Astrocyte (in vitro differentiated cells and primary cell): Measurements from ENCODE around the gene GATM. TPM values are rescaled to one million over a fixed set of nuclear protein-coding genes. Genes with fewer than 3 reads are reported as not detected.

Source experiments
- DNase-seq: peaks from one replicate; pipeline ENCODE4 v3.0.0-alpha.2; 2010; ENCODE audit warnings: low read depth
- FAIRE-seq: peaks from 2 replicates; lab custom pipeline; 2011; peaks lifted over from hg19 to GRCh38; lab: Jason Lieb, UNC
- H2AFZ ChIP-seq: 2 replicates; pipeline ENCODE4 v1.6.0; 2012; ENCODE audit warnings: low read depth, low read length, inconsistent platforms
- H3K27ac ChIP-seq: 2 replicates; pipeline ENCODE4 v1.5.1; 2011; ENCODE audit warnings: low read depth, low read length, inconsistent platforms
- H3K27me3 ChIP-seq: 2 replicates; pipeline ENCODE4 v1.6.0; 2011; ENCODE audit warnings: low read length, inconsistent platforms; ENCODE audit not compliant: insufficient read depth
- H3K36me3 ChIP-seq: 2 replicates; pipeline ENCODE4 v1.5.1; 2011; ENCODE audit warnings: low read length, inconsistent platforms; ENCODE audit not compliant: insufficient read depth
- H3K4me1 ChIP-seq: 2 replicates; pipeline ENCODE4 v1.5.1; 2011; ENCODE audit warnings: low read length, inconsistent platforms; ENCODE audit not compliant: insufficient read depth
- H3K4me2 ChIP-seq: 2 replicates; pipeline ENCODE4 v1.6.0; 2012; ENCODE audit warnings: low read length, inconsistent platforms
- H3K4me3 ChIP-seq: 2 replicates; pipeline ENCODE4 v1.5.1; 2011; ENCODE audit warnings: low read depth, mild to moderate bottlenecking, low read length, inconsistent platforms; ENCODE audit not compliant: insufficient read depth
- H3K79me2 ChIP-seq: 2 replicates; pipeline ENCODE4 v1.6.0; 2012; ENCODE audit warnings: mild to moderate bottlenecking, low read length, inconsistent platforms; ENCODE audit not compliant: insufficient read depth
- H3K9ac ChIP-seq: 2 replicates; pipeline ENCODE4 v1.6.0; 2012; ENCODE audit warnings: mild to moderate bottlenecking, low read length, inconsistent platforms
- H3K9me3 ChIP-seq: 2 replicates; pipeline ENCODE4 v1.5.1; 2012; ENCODE audit warnings: low read depth, mild to moderate bottlenecking, low read length, inconsistent platforms; ENCODE audit not compliant: insufficient read depth
- H4K20me1 ChIP-seq: 2 replicates; pipeline ENCODE4 v1.6.0; 2012; ENCODE audit warnings: low read length, inconsistent platforms; ENCODE audit not compliant: insufficient read depth
- H3K27ac Mint-ChIP-seq: one replicate; pipeline ENCODE4 v1.8.0; 2021; ENCODE audit warnings: mild to moderate bottlenecking, mixed read lengths; ENCODE audit not compliant: unreplicated experiment
- H3K27me3 Mint-ChIP-seq: one replicate; pipeline ENCODE4 v1.8.0; 2021; ENCODE audit warnings: low read depth, mixed read lengths; ENCODE audit not compliant: unreplicated experiment
- H3K36me3 Mint-ChIP-seq: one replicate; pipeline ENCODE4 v1.8.0; 2021; ENCODE audit warnings: low read depth, mixed read lengths; ENCODE audit not compliant: unreplicated experiment
- H3K4me1 Mint-ChIP-seq: one replicate; pipeline ENCODE4 v1.8.0; 2021; ENCODE audit warnings: low read depth, mixed read lengths; ENCODE audit not compliant: unreplicated experiment
- H3K4me3 Mint-ChIP-seq: one replicate; pipeline ENCODE4 v1.8.0; 2021; ENCODE audit warnings: mild to moderate bottlenecking, moderate library complexity, mixed read lengths; ENCODE audit not compliant: unreplicated experiment
- H3K9me3 Mint-ChIP-seq: one replicate; pipeline ENCODE4 v1.8.0; 2021; ENCODE audit warnings: mild to moderate bottlenecking, mixed read lengths; ENCODE audit not compliant: unreplicated experiment
- EZH2 ChIP-seq: IDR thresholded peaks from 2 replicates; pipeline ENCODE4 v1.6.1; 2012; ENCODE audit warnings: mild to moderate bottlenecking, low read length, inconsistent platforms; ENCODE audit not compliant: insufficient read depth
- total RNA-seq: library from RNA; stranded (reverse); gene quantifications from 2 replicates; pipeline ENCODE4 v1.2.1, GENCODE V29; 2021
- TF ChIP-seq, protein P1 (sequence below): IDR thresholded peaks from 2 replicates; pipeline ENCODE4 v1.5.1; 2011; ENCODE audit warnings: low read depth, mild to moderate bottlenecking, inconsistent platforms, low read length, moderate library complexity; ENCODE audit not compliant: insufficient read depth

GATM gene
- total RNA-seq, 1 donor from 2014 or later = 5.4 TPM

DNA sequence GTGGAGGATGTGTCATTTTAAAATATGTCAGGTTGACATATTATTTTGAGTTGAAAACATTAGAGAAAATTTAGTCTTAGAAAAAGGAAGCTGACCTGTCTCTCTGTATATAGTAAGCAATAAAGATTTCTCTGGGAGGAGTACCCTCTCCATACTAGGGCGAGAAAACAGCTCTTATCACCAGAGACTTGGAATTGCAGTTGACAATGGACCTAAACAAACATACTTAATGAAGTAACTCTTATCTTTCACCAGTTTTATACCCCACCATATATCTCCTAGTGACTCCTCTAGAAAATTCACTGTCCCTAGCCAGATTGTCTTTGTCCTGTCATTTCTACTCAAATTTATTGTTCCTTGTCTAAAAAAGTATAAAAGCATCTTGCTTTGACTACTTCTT is 7.2 kb upstream of the GATM start:
- Mint-ChIP-seq H3K4me1 (no peaks in the 10 kb centered on the region), H3K36me3 (peaks cover 2% of the 10 kb centered on the region), H3K27me3 (peaks cover 14% of the 10 kb centered on the region), H3K4me3 (no peak overlapping the region), H3K9me3 (no peaks in the 10 kb centered on the region), H3K27ac (no peak overlapping the region)
- H3K4me1 ChIP-seq = no peaks in the 10 kb centered on the region
- DNase-seq (no peak), FAIRE-seq (no peak)
- H3K9ac ChIP-seq = no peak overlapping the region
- H3K27me3 ChIP-seq = peaks cover 17% of the 10 kb centered on the region
- no peaks in the 10 kb centered on the region for H3K79me2 ChIP-seq
- no peak overlapping the region for H3K4me3 ChIP-seq
- H4K20me1 ChIP-seq = no peaks in the 10 kb centered on the region
- TF ChIP-seq, protein P1, sequence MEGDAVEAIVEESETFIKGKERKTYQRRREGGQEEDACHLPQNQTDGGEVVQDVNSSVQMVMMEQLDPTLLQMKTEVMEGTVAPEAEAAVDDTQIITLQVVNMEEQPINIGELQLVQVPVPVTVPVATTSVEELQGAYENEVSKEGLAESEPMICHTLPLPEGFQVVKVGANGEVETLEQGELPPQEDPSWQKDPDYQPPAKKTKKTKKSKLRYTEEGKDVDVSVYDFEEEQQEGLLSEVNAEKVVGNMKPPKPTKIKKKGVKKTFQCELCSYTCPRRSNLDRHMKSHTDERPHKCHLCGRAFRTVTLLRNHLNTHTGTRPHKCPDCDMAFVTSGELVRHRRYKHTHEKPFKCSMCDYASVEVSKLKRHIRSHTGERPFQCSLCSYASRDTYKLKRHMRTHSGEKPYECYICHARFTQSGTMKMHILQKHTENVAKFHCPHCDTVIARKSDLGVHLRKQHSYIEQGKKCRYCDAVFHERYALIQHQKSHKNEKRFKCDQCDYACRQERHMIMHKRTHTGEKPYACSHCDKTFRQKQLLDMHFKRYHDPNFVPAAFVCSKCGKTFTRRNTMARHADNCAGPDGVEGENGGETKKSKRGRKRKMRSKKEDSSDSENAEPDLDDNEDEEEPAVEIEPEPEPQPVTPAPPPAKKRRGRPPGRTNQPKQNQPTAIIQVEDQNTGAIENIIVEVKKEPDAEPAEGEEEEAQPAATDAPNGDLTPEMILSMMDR = no peak
- H3K27ac ChIP-seq = no peak overlapping the region
- no peak overlapping the region for H2AFZ ChIP-seq
- no peaks in the 10 kb centered on the region for H3K36me3 ChIP-seq
- H3K9me3 ChIP-seq = no peaks in the 10 kb centered on the region
- no peak overlapping the region for H3K4me2 ChIP-seq

DNA sequence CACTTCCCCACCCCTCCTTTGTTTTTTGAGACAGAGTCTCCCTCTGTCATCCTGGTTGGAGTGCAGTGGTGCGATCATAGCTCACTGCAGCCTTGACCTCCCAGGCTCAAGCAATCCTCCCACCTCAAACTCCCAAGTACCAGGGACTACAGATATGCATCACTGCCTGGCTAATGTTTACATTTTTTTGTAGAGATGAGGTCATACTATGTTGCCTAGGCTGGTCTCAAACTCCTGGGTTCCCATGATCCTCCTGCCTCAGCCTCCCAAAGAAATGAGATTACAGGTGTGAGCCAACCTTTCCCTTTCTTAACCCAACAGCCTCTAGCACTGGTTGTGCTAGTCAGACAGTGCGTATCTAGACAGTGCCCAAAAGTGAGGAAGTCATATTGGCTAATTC is 6.4 kb upstream of the GATM start:
- H3K36me3 Mint-ChIP-seq = peaks cover 2% of the 10 kb centered on the region
- TF ChIP-seq, protein P1 = no peak
- no peak for TF ChIP-seq EZH2
- H3K79me2 ChIP-seq = no peaks in the 10 kb centered on the region
- H3K27me3 ChIP-seq = peaks cover 17% of the 10 kb centered on the region
- no peaks in the 10 kb centered on the region for H4K20me1 ChIP-seq
- H3K9me3 Mint-ChIP-seq = no peaks in the 10 kb centered on the region
- DNase-seq (no peak), FAIRE-seq (no peak)
- no peak overlapping the region for H2AFZ ChIP-seq
- no peak overlapping the region for H3K27ac ChIP-seq
- no peaks in the 10 kb centered on the region for H3K4me1 Mint-ChIP-seq
- no peak overlapping the region for H3K4me2 ChIP-seq
- no peaks in the 10 kb centered on the region for H3K4me1 ChIP-seq
- no peak overlapping the region for H3K27ac Mint-ChIP-seq
- no peak overlapping the region for H3K4me3 Mint-ChIP-seq
- no peaks in the 10 kb centered on the region for H3K36me3 ChIP-seq
- H3K27me3 Mint-ChIP-seq = peaks cover 12% of the 10 kb centered on the region
- no peaks in the 10 kb centered on the region for H3K9me3 ChIP-seq
- H3K9ac ChIP-seq = no peak overlapping the region
- H3K4me3 ChIP-seq = no peak overlapping the region

DNA sequence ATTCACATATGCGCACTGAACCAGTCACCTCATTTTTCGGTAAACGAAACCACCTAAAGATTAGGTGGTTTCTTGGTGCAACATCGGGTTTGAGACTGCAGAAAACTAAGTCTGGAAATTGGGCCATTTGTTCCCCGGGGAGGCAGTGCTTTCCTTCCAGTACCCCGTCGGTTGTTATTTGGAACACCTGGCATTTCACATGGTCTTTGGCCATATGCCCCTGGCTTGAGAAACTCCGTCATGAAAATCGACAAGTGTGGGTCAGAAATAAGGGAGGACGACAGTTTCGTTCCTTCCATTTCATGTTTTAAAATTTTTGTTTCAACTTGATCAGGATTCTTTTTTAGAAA is 544 bp upstream of the GATM start:
- no peaks in the 10 kb centered on the region for H3K36me3 Mint-ChIP-seq
- TF ChIP-seq, protein P1 = no peak
- peak; percentile 14 for TF ChIP-seq EZH2
- Histone ChIP-seq H3K4me1 (peaks cover 12% of the 10 kb centered on the region), H3K4me2 (peak overlapping the region; percentile 98), H3K36me3 (no peaks in the 10 kb centered on the region), H2AFZ (no peak overlapping the region), H3K9ac (no peak overlapping the region), H3K27ac (no peak overlapping the region), H4K20me1 (no peaks in the 10 kb centered on the region), H3K9me3 (no peaks in the 10 kb centered on the region), H3K79me2 (no peaks in the 10 kb centered on the region), H3K27me3 (peaks cover 43% of the 10 kb centered on the region), H3K4me3 (peak overlapping the region; percentile 54)
- H3K27me3 Mint-ChIP-seq = peaks cover 14% of the 10 kb centered on the region
- DNase-seq = no peak
- peaks cover 9% of the 10 kb centered on the region for H3K4me1 Mint-ChIP-seq
- H3K27ac Mint-ChIP-seq = no peak overlapping the region
- FAIRE-seq = no peak
- peak overlapping the region; percentile 60 for H3K4me3 Mint-ChIP-seq
- H3K9me3 Mint-ChIP-seq = no peaks in the 10 kb centered on the region
